NCI-H2081 (cell line): ENCODE data around the gene HDAC8.
"Not testable (repeated sequence)": the region's sequence is repeated elsewhere in the genome, so short reads cannot be mapped to it uniquely, and the experiment has no call there.

ENCODE experiments used
- DNase-seq, 2 experiments: peaks; one replicate each; lab custom pipeline; 2025; lab: John Stamatoyannopoulos, UW

HDAC8 gene

DNA sequence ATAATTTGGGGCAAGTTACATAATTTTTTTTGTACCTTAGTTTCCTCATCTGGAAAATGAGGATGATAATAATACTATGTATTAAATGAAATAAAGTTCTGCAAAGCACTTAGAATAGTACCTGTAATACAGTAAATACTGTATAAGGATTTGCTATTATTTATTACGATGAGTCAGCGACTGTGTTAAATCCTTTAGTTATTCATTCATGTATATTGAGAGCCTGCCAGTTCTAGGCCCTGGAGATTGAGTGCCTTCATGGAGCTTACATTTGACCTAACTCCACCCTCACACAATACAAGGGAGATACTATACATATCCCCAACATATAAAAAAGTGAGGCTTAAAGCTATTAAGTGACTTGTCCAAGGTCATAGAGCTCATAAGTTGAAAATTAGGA, 199.9 kb downstream of the HDAC8 start:
- DNase-seq = no peak

DNA sequence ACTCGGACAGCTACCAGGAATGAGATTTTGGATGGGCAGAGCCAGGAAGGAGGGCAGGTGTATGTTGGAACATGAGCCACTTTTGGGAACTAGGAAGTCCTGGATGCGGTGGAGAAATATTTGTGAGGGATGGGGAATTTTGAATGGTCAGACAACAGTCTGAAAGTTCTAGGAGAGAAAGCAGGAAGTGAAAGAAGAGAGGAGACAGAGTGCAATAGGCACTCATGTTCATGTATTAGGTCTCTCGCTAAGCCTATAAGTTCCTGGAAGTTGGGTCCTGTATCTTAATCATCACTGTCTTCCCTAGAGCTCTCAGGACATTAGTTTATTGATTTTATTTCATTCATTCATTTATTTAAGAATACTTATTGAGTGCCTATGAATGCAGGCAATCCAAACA, 201.2 kb downstream of the HDAC8 start:
- no peak for DNase-seq

DNA sequence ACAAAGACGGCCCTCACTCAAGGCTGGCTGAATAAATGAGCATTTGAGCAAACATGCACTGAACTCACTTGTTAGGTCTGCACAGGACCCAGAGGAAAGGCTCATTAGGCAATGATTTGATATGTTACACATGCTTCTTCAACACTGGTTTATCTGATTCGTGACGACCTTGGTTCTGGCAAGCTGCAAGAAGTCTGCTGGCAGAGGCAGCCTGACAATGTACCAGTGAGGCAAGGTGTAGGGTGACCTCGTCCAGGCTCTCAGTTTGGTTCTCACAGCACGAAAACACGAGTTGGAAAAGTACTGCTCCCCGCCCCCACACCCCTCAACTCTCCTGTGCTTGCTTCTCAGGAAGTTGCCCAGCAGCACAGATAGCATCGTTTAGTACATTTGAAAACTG, 203.8 kb downstream of the HDAC8 start:
- no peak for DNase-seq

DNA sequence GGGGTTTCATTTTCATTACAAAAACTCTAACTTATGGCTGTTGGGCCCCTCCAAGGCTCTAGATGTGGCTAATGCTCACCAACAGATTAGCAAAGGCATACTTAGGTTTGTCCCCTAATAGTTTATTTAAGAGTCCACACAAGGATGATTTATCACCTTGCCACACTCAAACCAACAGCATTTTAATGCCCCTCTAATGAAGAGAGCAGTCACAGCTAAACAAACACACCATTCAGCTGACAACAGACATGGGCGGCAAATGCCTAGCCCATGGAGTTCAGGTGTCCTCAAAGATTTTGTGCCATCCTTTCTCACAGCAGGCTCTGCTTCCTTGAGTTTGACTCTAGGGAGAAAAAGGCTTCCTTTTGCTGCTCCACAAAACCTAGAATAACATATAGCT, 205.1 kb downstream of the HDAC8 start:
- peak in 1 of 2 experiments; percentile 7 for DNase-seq

DNA sequence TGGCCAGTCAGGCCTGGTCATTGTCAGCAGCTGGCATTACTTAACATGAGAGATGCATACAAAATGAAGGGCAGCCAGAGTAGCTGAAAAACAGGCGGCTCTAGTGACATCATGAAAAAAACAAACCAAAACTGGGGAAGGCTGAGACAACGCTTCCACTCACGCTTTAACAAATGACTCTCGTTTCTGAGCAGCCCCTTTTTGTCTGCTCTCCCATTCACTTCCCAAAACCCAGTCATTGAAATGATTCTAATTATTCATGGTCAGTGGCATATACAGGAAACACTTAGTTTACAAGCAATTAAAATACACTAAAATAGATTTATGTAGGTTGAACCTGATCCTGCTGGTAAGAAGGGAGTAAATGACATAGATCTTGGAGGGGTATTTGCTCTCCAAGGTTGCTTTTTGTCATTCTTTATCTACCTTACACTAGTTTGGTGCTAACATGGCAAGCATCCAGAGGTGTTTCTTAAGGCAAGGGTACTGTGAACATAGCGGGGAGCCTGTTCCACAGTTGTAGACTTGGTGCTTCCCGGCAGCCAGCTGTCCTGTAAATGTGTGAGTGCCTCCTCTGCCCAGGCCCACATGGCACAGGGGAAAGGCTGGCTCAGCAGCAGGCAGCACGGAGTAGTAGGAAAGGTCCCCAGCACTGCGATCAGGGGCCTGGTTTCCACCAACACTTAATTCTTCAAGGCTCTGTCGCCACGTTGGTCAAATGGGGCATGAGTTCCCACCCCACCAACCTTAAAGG, 205.8 kb downstream of the HDAC8 start:
- DNase-seq = peak; percentile 24 to 84

DNA sequence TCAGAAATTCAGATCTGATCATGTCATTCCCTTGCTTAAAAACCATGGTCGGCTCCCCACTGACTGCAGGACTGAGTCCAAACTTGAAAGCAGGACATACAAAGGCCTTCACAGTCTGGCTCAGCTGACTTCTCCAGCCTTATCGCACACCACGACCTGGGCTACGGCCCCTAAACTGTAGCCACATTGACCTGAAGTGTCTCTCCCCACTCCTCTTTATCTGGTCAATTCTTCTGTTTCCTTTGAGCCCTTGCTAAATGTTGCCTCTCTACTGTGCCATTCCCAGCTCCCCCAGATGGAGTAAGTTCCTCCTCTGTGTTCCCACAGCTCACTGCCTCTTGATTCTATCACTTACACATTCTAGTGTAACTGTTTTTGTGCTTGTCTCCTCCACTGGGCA, 206.5 kb downstream of the HDAC8 start:
- DNase-seq = no peak

DNA sequence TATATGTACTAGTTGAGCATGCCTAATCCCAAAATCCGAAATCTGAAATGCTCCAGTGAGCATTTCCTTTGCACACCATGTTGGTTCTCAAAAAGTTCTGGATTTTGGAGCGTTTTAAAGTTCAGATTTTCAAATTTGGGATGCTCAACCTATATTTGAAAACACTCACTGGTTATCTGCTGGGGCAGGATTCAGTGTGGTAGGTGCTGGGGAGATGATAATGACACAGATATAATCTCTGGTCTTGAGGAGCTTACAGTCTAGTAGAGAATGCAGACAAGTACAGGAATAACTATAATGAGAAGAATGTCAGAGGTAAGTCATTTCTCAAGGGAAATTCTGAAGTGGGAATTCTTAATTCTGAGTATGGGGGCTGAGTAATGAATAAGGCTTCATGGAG, 207.5 kb downstream of the HDAC8 start:
- no peak for DNase-seq

DNA sequence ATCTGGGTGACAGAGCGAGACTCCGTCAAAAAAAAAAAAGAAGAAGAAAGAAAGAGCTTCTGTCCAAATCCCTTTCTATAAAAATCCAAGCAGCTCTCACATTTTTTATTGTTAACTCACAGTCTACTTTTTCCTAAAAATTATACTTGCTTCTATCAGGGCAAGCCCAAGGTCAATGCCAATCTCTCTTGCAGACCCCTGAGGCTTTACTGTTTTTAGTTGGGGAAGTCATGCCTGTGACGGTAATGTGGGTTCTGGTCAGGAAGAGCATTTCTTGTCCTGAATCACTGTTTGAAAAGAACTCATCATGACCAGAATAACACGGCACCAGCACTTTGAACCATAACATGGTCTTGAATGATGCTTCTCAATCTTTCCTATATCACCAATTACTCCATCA, 212.3 kb downstream of the HDAC8 start:
- DNase-seq = no peak

DNA sequence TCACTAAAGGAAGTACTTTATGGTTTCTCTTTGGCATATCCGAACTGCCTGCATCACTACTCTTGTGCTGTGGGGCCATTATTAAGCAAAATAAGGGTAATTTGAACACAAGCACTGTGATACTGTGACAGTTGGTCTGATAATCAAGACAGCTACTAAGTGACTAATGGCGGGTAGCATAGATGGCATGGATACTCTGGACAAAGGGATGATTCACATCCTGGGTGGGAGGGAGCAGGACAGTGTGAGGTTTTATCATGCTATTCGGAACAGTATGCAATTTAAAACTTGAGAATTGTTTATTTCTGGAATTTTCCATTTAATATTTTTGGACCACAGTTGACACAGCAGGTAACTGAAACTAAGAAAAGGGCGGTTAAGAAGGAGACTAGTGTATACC, 214.3 kb downstream of the HDAC8 start:
- DNase-seq = no peak

DNA sequence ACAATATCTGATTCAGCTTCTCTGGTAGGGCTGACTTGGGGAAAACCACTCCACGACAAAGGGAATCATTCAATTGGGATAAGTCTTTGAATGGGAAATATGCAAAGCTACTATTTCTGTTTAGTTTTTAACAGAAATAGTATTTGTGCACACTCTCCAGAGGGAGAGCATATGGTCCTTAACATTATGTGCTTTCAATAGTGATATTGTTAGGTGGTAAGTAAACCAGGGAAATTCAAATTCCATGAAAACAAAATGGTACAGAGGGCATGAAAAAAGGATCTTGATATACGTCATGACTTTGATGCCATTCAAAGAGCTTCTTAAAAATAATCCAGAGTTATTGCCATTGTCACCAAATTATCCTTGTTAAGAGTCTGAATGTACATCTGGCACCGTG, 219.9 kb downstream of the HDAC8 start:
- no peak for DNase-seq

DNA sequence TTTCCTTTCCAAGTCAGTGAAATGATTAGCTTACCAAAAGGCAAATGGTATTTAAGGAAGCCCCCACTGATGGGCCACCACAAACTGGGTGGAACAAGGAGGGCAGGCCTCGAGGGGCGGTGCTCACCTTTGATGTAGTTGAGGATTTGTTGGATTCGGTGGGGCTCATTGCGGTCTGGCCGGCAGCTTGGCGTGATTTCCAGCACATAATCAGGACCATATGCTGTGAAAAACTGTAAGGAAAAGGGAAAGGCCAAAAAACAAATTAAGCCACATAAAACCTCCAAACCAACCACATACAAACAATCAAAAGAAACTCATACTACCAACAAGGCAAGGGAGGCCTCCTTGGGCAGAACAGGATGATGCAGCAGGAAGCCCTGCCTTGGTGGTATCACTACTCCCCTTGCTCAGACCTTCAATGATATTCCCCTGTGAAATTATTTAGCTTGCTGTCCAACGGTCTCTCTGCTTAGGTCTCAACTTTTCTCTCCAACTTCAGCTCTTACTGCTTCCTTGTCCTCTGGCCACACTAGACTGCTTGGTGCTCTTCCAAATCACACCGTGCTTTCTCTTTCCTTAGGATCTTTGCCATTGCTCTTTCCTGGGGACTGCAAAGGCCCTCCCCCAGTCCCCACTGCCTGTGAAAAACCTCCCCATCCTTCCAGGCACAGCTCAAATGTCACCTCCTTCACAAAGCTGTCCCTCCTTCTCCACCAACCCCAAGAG, 220.9 kb downstream of the HDAC8 start:
- no peak for DNase-seq

DNA sequence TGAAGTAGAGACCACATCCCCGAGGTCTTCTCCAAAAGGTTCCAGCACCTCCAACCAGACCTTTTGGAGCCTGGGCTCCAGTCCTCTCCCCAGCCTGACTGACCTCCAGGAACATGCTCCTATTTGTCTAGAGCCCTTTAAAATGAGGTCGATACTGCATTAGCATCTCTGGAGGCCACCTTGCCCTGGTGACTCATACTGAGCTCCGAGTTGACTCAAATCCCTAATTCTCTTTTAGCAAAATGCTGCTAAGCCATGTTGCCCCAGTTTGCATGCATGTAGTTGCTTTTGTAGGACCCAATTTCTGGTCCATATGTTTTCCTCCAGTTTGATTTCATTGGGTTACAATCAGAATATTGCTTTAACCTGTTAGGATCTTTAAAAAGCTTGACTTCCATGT, 223.5 kb downstream of the HDAC8 start:
- no peak for DNase-seq

DNA sequence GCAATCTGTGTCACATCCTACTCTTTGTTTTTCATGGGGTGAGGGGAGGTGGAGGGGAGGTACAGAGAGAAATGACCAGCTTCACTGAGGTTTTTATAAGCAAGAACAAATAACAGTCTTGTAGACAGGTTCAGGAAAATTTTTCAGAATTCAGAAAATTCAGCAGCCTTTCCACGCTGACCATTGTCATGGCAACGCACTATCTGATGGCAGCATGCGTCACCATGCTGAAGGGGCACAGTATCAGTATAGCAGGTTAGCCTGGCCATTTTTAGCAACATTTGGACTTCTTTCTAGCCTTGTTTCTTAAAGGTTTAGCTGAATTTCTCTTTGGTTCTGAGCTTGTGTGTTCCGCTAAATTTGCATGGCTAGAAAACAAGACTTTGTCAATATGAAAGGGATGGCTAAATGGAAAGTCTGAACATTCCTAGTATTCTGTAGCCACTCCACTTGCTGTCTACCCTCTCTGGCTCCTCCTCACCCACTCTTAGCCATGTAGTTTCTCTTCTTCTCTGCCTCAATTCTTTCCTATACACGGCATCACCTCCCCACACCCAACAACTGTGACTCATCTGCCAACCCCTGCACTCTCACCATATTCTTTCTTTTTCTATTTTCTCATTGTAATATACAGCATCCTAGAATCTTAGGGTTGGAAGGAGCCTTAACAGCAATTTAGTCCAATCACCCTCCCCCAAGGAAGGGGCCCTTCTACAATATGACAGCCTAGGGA, 224.2 kb downstream of the HDAC8 start:
- DNase-seq = no peak

DNA sequence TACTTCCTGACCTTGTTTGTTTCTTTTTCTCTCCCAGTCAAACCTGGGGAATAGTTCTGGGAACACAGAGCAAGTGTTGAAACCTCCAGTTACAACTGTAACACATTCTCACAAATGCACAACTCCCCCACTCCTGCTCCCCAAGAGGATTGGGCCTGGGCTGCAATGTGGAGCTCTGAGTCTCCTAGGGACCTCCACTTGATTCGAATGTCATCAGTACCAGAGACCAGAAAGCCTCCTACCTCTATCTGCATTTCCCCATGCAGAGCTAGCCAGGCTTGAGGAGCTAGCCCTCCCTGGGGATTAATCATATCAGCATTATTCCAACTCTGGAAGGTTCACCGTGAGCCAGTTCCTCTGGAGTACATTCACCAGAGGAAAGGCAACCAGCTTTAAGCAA, 225.3 kb downstream of the HDAC8 start:
- no peak for DNase-seq

DNA sequence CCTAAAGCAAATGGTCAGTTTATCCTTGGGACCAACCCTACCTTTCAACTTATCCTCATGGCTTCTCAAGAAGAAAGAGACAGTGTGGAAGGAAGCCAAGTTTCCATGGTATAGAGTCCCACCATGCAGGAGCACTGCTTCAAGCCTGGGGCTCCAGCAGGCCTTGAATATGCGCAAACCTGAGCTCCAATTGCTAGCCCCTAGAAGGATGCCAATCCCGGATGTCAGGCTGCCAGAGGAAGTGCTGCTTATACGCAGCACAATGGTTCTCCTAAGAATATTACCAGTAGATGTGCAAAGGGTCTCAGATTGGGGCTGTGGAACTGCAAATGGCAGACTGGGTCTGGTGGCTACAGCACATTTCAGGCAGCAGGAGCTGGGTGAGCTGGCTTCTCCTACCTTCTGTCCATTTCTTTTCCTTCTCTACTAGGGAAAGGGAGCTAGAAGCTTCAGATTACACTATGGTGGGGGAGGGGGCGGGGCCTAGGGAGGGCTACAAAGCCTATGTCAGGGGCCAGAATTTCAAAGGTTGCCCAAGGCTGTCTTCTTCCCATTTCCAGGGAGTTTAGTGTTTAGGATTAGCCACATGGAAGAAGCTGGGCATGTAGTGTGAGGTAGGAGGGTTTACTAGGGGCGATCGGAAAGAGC, 226.2 kb downstream of the HDAC8 start:
- no peak for DNase-seq

DNA sequence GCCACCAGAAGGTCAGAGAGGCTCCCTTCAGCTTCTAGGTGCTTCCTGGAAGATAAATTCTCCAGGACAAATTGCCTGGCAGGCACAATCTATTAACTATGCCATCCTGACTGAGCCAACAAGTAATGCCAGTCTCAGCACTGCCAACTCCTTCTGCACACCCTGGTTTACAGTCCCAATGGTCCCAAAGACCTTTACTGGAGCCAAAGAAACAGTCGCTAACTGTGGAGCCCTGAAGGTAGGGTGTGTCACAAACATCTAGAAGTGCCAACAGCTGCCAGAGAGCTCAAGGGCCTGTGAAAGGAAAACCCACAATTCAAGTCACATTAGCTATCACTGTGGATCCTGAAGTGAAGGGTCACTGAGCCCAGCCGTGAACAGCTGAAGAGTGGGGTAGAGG, 232.0 kb downstream of the HDAC8 start:
- no peak for DNase-seq

DNA sequence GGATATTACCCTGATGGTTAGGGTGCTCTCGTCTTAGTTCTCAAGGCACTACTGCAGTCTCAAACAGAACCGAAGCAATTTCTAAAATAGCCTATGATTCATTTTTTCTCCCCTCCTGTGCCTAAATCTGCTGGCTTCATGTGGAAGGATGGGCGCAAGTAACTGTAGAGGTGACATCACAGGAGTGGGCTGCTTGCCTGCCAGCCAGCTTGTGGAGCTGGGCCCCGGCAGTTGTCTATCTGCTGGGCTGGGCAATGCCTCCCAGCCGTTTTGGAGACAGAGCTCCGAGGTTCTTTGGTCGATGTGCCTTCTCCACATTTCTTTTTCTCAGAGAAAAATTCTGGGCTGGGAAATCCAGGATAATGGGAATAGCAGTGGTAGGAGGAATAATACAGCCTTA, 232.6 kb downstream of the HDAC8 start:
- no peak for DNase-seq

DNA sequence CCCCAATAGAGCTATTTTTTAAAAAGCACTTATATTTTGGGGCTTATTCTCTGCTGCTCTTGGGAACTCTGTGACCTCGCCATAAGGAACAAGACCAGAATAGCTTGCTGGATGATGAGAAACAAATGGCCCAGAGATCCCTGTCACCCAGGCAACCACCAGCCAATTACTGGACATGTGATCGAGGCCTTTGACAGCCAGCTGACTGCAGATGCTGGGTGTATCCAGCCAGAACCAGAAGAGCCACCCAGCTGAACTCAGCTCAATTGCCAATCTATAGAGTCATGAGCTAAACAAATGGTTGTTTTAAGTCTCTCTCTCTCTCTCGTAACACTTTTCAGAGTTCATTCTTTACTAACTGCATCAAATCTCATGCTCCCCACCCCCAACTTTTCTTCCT, 242.5 kb downstream of the HDAC8 start:
- peak in 1 of 2 experiments; percentile 58 for DNase-seq

DNA sequence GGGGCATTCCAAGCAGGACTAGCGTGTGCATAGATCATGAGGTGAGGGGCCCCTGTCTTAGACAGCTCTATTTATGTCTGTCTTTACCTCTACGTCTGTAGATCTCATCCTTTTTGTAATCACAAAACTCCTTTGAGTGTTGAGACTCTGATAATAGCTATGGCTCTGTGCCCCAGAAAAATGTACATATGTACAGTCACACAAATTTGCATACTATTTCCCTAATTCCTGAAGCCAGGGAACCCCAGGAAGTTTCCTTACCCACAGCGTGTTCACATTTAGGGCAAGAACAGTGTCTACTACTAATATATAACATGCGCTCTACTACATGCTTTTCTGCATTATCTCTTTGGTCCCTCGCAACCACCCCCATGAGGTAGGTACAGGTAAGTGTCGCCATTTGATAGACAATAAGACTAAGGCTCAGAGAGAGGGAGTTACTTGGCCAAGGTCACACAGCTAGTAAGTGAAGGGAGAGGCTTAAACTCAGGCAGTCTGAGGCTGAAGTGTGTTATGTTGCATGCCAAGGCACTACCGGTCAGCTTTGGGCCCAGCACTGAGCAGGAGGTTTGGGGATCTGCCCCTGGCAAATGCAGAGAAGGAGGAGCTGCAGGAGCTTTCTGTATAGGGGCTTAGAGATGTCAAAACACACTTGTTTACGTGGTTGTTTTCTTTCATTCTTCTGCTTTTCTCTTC, 245.9 kb downstream of the HDAC8 start:
- no peak for DNase-seq

DNA sequence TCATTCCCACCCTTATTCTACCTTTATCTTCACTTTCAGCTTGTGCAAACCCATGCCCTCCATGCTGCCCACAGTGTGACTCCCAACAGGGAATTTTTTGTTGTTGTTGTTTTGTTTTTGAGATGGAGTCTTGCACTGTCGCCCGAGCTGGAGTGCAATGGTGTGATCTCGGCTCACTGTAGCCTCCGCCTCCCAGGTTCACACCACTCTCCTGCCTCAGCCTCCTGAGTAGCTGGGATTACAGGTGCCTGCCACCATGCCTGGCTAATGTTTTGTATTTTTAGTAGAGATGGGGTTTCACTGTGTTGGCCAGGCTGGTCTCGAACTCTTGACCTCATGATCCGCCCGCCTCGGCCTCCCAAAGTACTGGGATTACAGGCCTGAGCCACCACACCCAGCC, 253.0 kb downstream of the HDAC8 start:
- DNase-seq = not testable (repeated sequence)

DNA sequence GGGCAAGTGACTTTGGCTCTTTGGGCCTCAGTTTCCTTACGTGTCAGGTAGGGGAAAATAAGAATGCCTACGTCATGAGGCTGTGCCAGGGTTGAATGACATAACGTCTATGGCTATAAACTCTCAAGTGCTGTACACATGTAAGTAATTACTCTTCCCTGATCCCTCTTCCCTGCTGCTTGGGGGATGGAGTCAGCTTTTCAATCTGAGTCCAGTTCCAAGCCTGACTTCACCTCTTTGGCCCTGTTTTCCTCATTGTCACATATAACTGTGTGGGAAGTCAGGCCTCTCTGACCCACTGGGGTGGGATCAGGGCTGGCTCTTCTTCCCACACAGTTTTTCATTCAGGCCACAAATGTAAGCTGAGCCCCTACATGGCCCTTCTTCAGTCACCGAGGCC, 255.5 kb downstream of the HDAC8 start:
- no peak for DNase-seq
